ENCODE data around the gene CD74. TPM values are rescaled to one million over a fixed set of nuclear protein-coding genes. Genes with fewer than 3 reads are reported as not detected.
A peak's percentile ranks its signal among the peaks of the same experiment; 100 is the strongest.

The CD74 gene
- total and polyA plus RNA-seq, 2 of the 13 experiments (the other 11 are each of a cell fraction or from before 2014, with no cell fraction given), result 34.1 to 84.4 TPM

GRCh38 chr5:150446583-150446982 lies 33.9 kb upstream of the CD74 start:
- Histone ChIP-seq H4K20me1 (ENCODE audit: insufficient read depth, low read length) (peaks cover 56% of the 10 kb centered on the region), H2AFZ (ENCODE audit: low read length) (no peak overlapping the region), H3K4me3 (replicated peaks in 1 of 3; ENCODE audit: insufficient read depth in 1 of 3, low read depth in 2 of 3, low read length in 3 of 3) (no peak overlapping the region), H3K27me3 (ENCODE audit: control insufficient read depth in 1 of 2, insufficient read depth in 2 of 2, low read length in 2 of 2) (no peaks in the 10 kb centered on the region; a peak in 1 of 5 replicates), H3K4me2 (ENCODE audit: low read depth, low read length) (peak overlapping the region; percentile 89), H3K36me3 (replicated peaks in 1 of 2; ENCODE audit: control insufficient read depth in 1 of 2, insufficient read depth in 2 of 2, low read length in 2 of 2) (peaks cover 19 to 45% of the 10 kb centered on the region in 2 experiments), H3K9ac (ENCODE audit: insufficient read depth, low read depth, low read length) (no peak overlapping the region), H3K4me1 (ENCODE audit: insufficient read depth, low read length) (peaks cover 33% of the 10 kb centered on the region), H3K9me3 (ENCODE audit: low read length) (no peaks in the 10 kb centered on the region), H3K79me2 (ENCODE audit: insufficient read depth, low read length) (peaks cover 35% of the 10 kb centered on the region), H3K27ac (ENCODE audit: extremely low read length, insufficient read depth, low read length) (no peak overlapping the region)
- POLR2A ChIA-PET, result no interaction called here
- 94% methylated on average over 6 of the region's 6 CpGs for WGBS (ENCODE audit: low lambda C conversion rate)
- DNase-seq (ENCODE audit: low spot score) (no peak), ATAC-seq (no peak), FAIRE-seq (no peak)
- TF ChIP-seq GATA4 (IDR thresholded peaks at IDR 0.05; ENCODE audit: borderline replicate concordance, low read depth) (no peak), POLR2A (IDR thresholded peaks at IDR 0.05; ENCODE audit: insufficient read depth in 1 of 2, low read depth in 2 of 2, low read length in 2 of 2) (peak in 1 of 2 experiments; percentile 43; a peak in 1 of 4 replicates), ARHGAP35 (CRISPR knock-in tag; IDR thresholded peaks at IDR 0.05; ENCODE audit: borderline replicate concordance) (no peak), POLR2G (IDR thresholded peaks at IDR 0.05; ENCODE audit: low read depth, low read length) (peak; percentile 43; the same call in 1 of the 2 replicates), RBM22 (optimal IDR thresholded peaks at IDR 0.05; ENCODE audit: low read length) (peak; percentile 76), POLR2AphosphoS5 (IDR thresholded peaks at IDR 0.05; ENCODE audit: low read depth, low read length) (peak; percentile 39; the same call in 1 of the 2 replicates)
- in situ Hi-C loops (cut with HindIII; ENCODE audit: extremely low pct_ligation_motif_present, low pct_unique_long_range_greater_than_20kb) (loop anchor here (10.0 kb wide), 1 partner anchor 152 kb away; no protein-coding TSS in a partner anchor), intact Hi-C loops (cut with micrococcal nuclease; ENCODE audit: unreplicated experiment) (no loop called here)
- BruUV-seq (replicated peaks), result no TSS peak
- CTCF ChIA-PET (ENCODE audit: low intra/inter-chr PET ratio, low total read pairs), result no interaction called here

DNA sequence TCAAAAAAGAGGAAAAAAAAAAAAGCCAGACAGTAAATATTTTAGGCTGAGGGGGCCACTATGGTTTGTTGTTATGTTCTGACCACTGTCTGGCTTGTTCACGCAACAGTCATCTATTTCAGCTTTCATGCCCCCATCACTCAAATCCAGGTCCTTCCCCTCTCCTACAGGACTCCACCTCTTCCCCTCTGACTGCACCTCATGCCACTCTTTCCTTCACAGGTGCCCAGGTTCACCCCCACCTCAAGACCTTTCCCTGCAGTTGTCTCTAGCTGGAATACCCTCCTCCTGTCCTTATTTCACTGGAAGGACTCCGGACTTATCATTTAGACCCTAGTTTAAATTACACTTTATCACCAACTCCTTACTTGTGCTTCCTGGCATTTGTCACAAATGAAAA lies 33.4 kb upstream of the CD74 start:
- Histone ChIP-seq H4K20me1 (ENCODE audit: insufficient read depth, low read length) (peaks cover 56% of the 10 kb centered on the region), H2AFZ (ENCODE audit: low read length) (no peak overlapping the region), H3K79me2 (ENCODE audit: insufficient read depth, low read length) (peaks cover 35% of the 10 kb centered on the region), H3K9ac (ENCODE audit: insufficient read depth, low read depth, low read length) (no peak overlapping the region), H3K36me3 (replicated peaks in 1 of 2; ENCODE audit: control insufficient read depth in 1 of 2, insufficient read depth in 2 of 2, low read length in 2 of 2) (peaks cover 19 to 45% of the 10 kb centered on the region in 2 experiments), H3K9me3 (ENCODE audit: low read length) (no peaks in the 10 kb centered on the region), H3K4me1 (ENCODE audit: insufficient read depth, low read length) (peaks cover 33% of the 10 kb centered on the region), H3K27ac (ENCODE audit: extremely low read length, insufficient read depth, low read length) (no peak overlapping the region), H3K4me3 (replicated peaks in 1 of 3; ENCODE audit: insufficient read depth in 1 of 3, low read depth in 2 of 3, low read length in 3 of 3) (no peak overlapping the region), H3K4me2 (ENCODE audit: low read depth, low read length) (no peak overlapping the region), H3K27me3 (ENCODE audit: control insufficient read depth in 1 of 2, insufficient read depth in 2 of 2, low read length in 2 of 2) (no peaks in the 10 kb centered on the region; a peak in 1 of 5 replicates)
- BruUV-seq (replicated peaks), result no TSS peak
- WGBS (ENCODE audit: low lambda C conversion rate), result 95% methylated on average over 2 of the region's 2 CpGs
- DNase-seq (ENCODE audit: low spot score) (no peak), ATAC-seq (no peak), FAIRE-seq (no peak)
- CTCF ChIA-PET (ENCODE audit: low intra/inter-chr PET ratio, low total read pairs), result no interaction called here
- intact Hi-C loops (cut with micrococcal nuclease; ENCODE audit: unreplicated experiment) (no loop called here), in situ Hi-C loops (cut with HindIII; ENCODE audit: extremely low pct_ligation_motif_present, low pct_unique_long_range_greater_than_20kb) (loop anchor here (10.0 kb wide), 1 partner anchor 151 kb away; no protein-coding TSS in a partner anchor)
- TF ChIP-seq ZNF607 (CRISPR knock-in tag; IDR thresholded peaks at IDR 0.05; ENCODE audit: borderline replicate concordance) (no peak), POLR2A (IDR thresholded peaks at IDR 0.05; ENCODE audit: insufficient read depth in 1 of 2, low read depth in 2 of 2, low read length in 2 of 2) (0 out of 4 replicates have a peak, but pooled peaks of 1 of the 2 experiments have one; percentile 17)
- POLR2A ChIA-PET, result no interaction called here

Measured in HepG2 (cell line).